PFSK-1 (cell line): ENCODE measurements around the gene LDLRAD4.

Experiments
- FOXP2 ChIP-seq: optimal IDR thresholded peaks from 2 replicates; pipeline ENCODE3; 2011; ENCODE audit warnings: borderline replicate concordance, control low read depth, inconsistent platforms; ENCODE audit not compliant: insufficient read depth; ENCODE audit errors: extremely low read length, extremely low read depth
- POLR2AphosphoS5 ChIP-seq: IDR thresholded peaks from 2 replicates; pipeline ENCODE4 v1.6.1; 2012; ENCODE audit warnings: low read depth, mild to moderate bottlenecking, control low read depth, low read length, moderate library complexity
- REST ChIP-seq, 2 experiments: IDR thresholded peaks; 2 replicates each; pipeline versions ENCODE4 v1.6.1 to v1.8.0; 2011 to 2012; ENCODE audit warnings: low read depth in 2 of 2, low read length in 2 of 2, control low read depth in 1 of 2, inconsistent platforms in 1 of 2, mild to moderate bottlenecking in 1 of 2, moderate library complexity in 1 of 2; ENCODE audit not compliant: insufficient read depth in 1 of 2
- SIN3A ChIP-seq: IDR thresholded peaks from 2 replicates; pipeline ENCODE4 v1.6.1; 2012; ENCODE audit warnings: mild to moderate bottlenecking, low read length, moderate library complexity, borderline replicate concordance; ENCODE audit not compliant: insufficient read depth
- TAF1 ChIP-seq: IDR thresholded peaks from 2 replicates; pipeline ENCODE4 v1.6.1; 2012; ENCODE audit warnings: low read length, control low read depth, borderline replicate concordance; ENCODE audit not compliant: insufficient read depth

Gene LDLRAD4

GRCh38 chr18:13491138-13491537 is 272.6 kb downstream of the LDLRAD4 start:
- no peak for TF ChIP-seq POLR2AphosphoS5
- TF ChIP-seq TAF1, result no peak
- TF ChIP-seq REST (IDR thresholded peaks at IDR 0.05; ENCODE audit: insufficient read depth in 1 of 2, low read depth in 2 of 2, low read length in 2 of 2), result no peak
- TF ChIP-seq FOXP2, result no peak
- TF ChIP-seq SIN3A, result no peak

DNA sequence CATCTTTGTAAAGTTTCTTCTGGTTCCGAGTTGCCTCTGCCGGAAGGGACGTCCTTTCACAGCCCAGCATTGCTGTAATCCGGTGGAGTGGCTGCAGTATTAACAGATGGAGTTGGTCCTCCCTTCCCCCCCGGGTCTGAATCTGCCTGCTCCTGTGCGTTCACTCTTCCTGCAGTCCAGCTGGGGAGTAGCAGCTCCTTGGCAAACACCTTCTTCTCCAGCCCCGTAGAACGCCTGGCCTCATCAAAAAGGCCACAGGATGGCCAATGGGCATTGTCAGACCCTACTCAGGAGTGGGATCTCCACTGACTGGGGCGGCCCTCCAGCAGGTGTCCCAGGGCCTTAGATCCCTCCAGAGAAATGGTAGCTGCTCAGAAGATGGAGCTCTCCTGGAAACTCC is 273.8 kb downstream of the LDLRAD4 start:
- TF ChIP-seq TAF1 (no peak), POLR2AphosphoS5 (no peak), FOXP2 (no peak), REST (IDR thresholded peaks at IDR 0.05; ENCODE audit: insufficient read depth in 1 of 2, low read depth in 2 of 2, low read length in 2 of 2) (no peak), SIN3A (no peak)

- TF ChIP-seq SIN3A, result no peak
- no peak for TF ChIP-seq REST (IDR thresholded peaks at IDR 0.05; ENCODE audit: insufficient read depth in 1 of 2, low read depth in 2 of 2, low read length in 2 of 2)
Observed at GRCh38 chr18:13493079-13493478, 274.5 kb downstream of the LDLRAD4 start.

DNA sequence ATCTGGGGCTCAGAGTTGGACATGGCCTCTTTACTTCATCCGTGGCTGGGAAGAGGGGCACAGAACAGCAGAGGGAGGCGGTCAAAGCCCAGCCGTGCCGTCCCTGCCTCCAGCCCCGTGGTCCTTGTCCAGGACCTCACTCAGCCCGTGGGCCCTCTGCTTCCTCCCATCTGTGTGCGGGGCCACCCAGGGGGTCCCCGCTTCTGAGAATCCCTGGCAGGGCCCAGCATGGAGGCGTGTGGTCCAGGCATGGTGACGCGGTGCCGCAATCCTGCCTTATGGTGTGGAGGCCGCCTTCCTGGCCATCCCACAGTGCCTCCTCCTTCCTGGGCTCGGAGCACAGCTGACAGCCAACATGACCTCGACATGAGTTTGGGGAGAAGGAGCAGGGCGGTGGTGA is 275.2 kb downstream of the LDLRAD4 start:
- TF ChIP-seq TAF1 (no peak), POLR2AphosphoS5 (no peak), SIN3A (no peak), REST (IDR thresholded peaks at IDR 0.05; ENCODE audit: insufficient read depth in 1 of 2, low read depth in 2 of 2, low read length in 2 of 2) (no peak), FOXP2 (no peak)

GRCh38 chr18:13494871-13495445 is 276.4 kb downstream of the LDLRAD4 start:
- TF ChIP-seq SIN3A (no peak), FOXP2 (no peak), TAF1 (no peak), POLR2AphosphoS5 (no peak), REST (IDR thresholded peaks at IDR 0.05; ENCODE audit: insufficient read depth in 1 of 2, low read depth in 2 of 2, low read length in 2 of 2) (no peak)
